ENCODE data around the gene SNX14. TPM values are rescaled to one million over a fixed set of nuclear protein-coding genes. Genes with fewer than 3 reads are reported as not detected.

Gene SNX14
- total and polyA plus RNA-seq, 2 donors (not counting 3 experiments of a cell fraction or from before 2014, with no cell fraction given) = 41.3 to 74.3 TPM

GRCh38 chr6:85561750-85562357 lies 31.8 kb downstream of the SNX14 start:
- H3K79me2 ChIP-seq (ENCODE audit: control insufficient read depth, insufficient read depth, low read length) = no peaks in the 10 kb centered on the region
- FAIRE-seq (no peak), DNase-seq (ENCODE audit: low read depth, low spot score) (no peak)
- CTCF ChIA-PET = interaction anchor here (0.7 kb wide), 1 partner anchor 8 kb away, joined by 3 read pairs; no protein-coding TSS in a partner anchor
- peaks cover 2 to 4% of the 10 kb centered on the region in 2 experiments for H3K36me3 ChIP-seq (ENCODE audit: control insufficient read depth in 2 of 2, extremely low read depth in 1 of 2, insufficient read depth in 2 of 2, low read length in 2 of 2)
- H3K9me1 ChIP-seq (replicated peaks; ENCODE audit: control insufficient read depth, extremely low read depth, insufficient read depth, low read length) = no peaks in the 10 kb centered on the region
- no peaks in the 10 kb centered on the region for H3K9me3 ChIP-seq (replicated peaks; ENCODE audit: control insufficient read depth, insufficient read depth, low read length)
- BruUV-seq (replicated peaks) = no TSS peak
- no peak overlapping the region for H3K27ac ChIP-seq (ENCODE audit: insufficient read depth, low read depth, low read length)
- dilution Hi-C loops (cut with MboI; ENCODE audit: extremely low pct_ligation_motif_present, low sequenced_read_pairs) (no loop called here), intact Hi-C loops (cut with micrococcal nuclease) (no loop called here)
- TF ChIP-seq CTCF (IDR thresholded peaks at IDR 0.05; ENCODE audit: extremely low read depth in 1 of 2, insufficient read depth in 1 of 2, low read depth in 1 of 2, low read length in 2 of 2) = no peak
- TF ChIP-seq EZH2 (IDR thresholded peaks at IDR 0.05; ENCODE audit: borderline replicate concordance, low read depth, low read length, severe bottlenecking) = no peak
- TF ChIP-seq, protein P1, sequence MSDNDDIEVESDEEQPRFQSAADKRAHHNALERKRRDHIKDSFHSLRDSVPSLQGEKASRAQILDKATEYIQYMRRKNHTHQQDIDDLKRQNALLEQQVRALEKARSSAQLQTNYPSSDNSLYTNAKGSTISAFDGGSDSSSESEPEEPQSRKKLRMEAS (IDR thresholded peaks at IDR 0.05; ENCODE audit: insufficient read depth, insufficient read length) = no peak
- TF ChIP-seq POLR2AphosphoS5 (IDR thresholded peaks at IDR 0.05; ENCODE audit: insufficient read depth, low read depth, low read length) = no peak
- TF ChIP-seq FOS (IDR thresholded peaks at IDR 0.05; ENCODE audit: borderline replicate concordance, insufficient read depth, low read length) = no peak
- no peak for TF ChIP-seq MYC (IDR thresholded peaks at IDR 0.05; ENCODE audit: low read depth, low read length)
- no peak for TF ChIP-seq POLR2A (IDR thresholded peaks at IDR 0.05; ENCODE audit: low read depth, low read length)
- no peak for TF ChIP-seq JUN (IDR thresholded peaks at IDR 0.05; ENCODE audit: borderline replicate concordance, insufficient read depth, insufficient read length, low read depth)
- no peak for TF ChIP-seq GATA2 (IDR thresholded peaks at IDR 0.05; ENCODE audit: insufficient read depth, insufficient read length, low read depth, low read length)
- no peak overlapping the region for H3K4me2 ChIP-seq (ENCODE audit: insufficient read depth, low read length)
- H4K20me1 ChIP-seq (replicated peaks; ENCODE audit: control insufficient read depth, extremely low read depth, insufficient read depth, low read length) = no peaks in the 10 kb centered on the region
- no peaks in the 10 kb centered on the region for H3K27me3 ChIP-seq (ENCODE audit: control insufficient read depth in 2 of 2, insufficient read depth in 2 of 2, low read length in 2 of 2)
- no peaks in the 10 kb centered on the region for H3K4me1 ChIP-seq (ENCODE audit: control insufficient read depth, extremely low read depth, insufficient read depth, low read length)
- POLR2A ChIA-PET = no interaction called here
- H2AFZ ChIP-seq (ENCODE audit: low read depth, low read length) = no peak overlapping the region
- no peak overlapping the region for H3K4me3 ChIP-seq (replicated peaks in 1 of 3; ENCODE audit: insufficient read depth in 1 of 3, low read depth in 1 of 3, low read length in 3 of 3)
- no peak overlapping the region for H3K9ac ChIP-seq (replicated peaks; ENCODE audit: extremely low read depth, insufficient read depth, low read length)

Measured in endothelial cell of umbilical vein (primary cell).